ENCODE measurements around the gene CRACDL.

CRACDL gene

GRCh38 chr2:98822301-98823164, 113.5 kb downstream of the CRACDL start:
- peak; percentile 60 for DNase-seq

GRCh38 chr2:98821629-98822135, 114.3 kb downstream of the CRACDL start:
- no peak for DNase-seq

GRCh38 chr2:98819231-98819766, 116.7 kb downstream of the CRACDL start:
- no peak for DNase-seq

GRCh38 chr2:98818164-98818563, 117.9 kb downstream of the CRACDL start:
- DNase-seq, result no peak

- no peak for DNase-seq
These were observed 119.7 kb downstream of the CRACDL start for GRCh38 chr2:98816281-98816680.

- DNase-seq, result no peak
These were observed 120.2 kb downstream of the CRACDL start for GRCh38 chr2:98815795-98816194.

GRCh38 chr2:98811766-98812165, 124.3 kb downstream of the CRACDL start:
- peak; percentile 25 for DNase-seq

GRCh38 chr2:98810588-98810928, 125.5 kb downstream of the CRACDL start:
- DNase-seq, result no peak

- DNase-seq, result no peak
These were observed 126.0 kb downstream of the CRACDL start for GRCh38 chr2:98809878-98810587.

- no peak for DNase-seq
These were observed 126.9 kb downstream of the CRACDL start for GRCh38 chr2:98809116-98809515.

- no peak for DNase-seq
These were observed 127.5 kb downstream of the CRACDL start for GRCh38 chr2:98808546-98808945.

- no peak for DNase-seq
These were observed 128.1 kb downstream of the CRACDL start for GRCh38 chr2:98807929-98808328.

GRCh38 chr2:98807221-98807620, 128.8 kb downstream of the CRACDL start:
- DNase-seq, result peak; percentile 18

- no peak for DNase-seq
These were observed 129.8 kb downstream of the CRACDL start for GRCh38 chr2:98806236-98806697.

GRCh38 chr2:98805412-98806171, 130.4 kb downstream of the CRACDL start:
- DNase-seq, result peak; percentile 89

GRCh38 chr2:98804736-98805135, 131.3 kb downstream of the CRACDL start:
- no peak for DNase-seq

- DNase-seq, result no peak
These were observed 131.8 kb downstream of the CRACDL start for GRCh38 chr2:98804265-98804650.

- DNase-seq, result no peak
These were observed 132.4 kb downstream of the CRACDL start for GRCh38 chr2:98803405-98804264.

- no peak for DNase-seq
These were observed 133.7 kb downstream of the CRACDL start for GRCh38 chr2:98802344-98802743.

- DNase-seq, result no peak
These were observed 134.1 kb downstream of the CRACDL start for GRCh38 chr2:98801921-98802321.

GRCh38 chr2:98801286-98801685, 134.7 kb downstream of the CRACDL start:
- DNase-seq, result no peak
